Measurements from ENCODE around the gene PPARA.
"Not testable (repeated sequence)": the region's sequence is repeated elsewhere in the genome, so short reads cannot be mapped to it uniquely, and the experiment has no call there.

Gene PPARA

DNA sequence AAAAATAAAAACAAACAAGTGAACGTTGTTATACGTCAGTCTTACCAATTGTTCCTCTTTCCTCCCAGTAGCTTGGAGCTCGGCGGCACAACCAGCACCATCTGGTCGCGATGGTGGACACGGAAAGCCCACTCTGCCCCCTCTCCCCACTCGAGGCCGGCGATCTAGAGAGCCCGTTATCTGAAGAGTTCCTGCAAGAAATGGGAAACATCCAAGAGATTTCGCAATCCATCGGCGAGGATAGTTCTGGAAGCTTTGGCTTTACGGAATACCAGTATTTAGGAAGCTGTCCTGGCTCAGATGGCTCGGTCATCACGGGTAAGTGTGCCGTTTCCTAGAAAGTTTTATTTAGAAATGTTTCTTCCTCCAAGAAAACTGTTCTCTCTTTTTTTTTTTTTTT is 47.9 kb downstream of the PPARA start:
- in situ Hi-C loops (cut with MboI; ENCODE audit: low sequenced_read_pairs) = no loop called here

DNA sequence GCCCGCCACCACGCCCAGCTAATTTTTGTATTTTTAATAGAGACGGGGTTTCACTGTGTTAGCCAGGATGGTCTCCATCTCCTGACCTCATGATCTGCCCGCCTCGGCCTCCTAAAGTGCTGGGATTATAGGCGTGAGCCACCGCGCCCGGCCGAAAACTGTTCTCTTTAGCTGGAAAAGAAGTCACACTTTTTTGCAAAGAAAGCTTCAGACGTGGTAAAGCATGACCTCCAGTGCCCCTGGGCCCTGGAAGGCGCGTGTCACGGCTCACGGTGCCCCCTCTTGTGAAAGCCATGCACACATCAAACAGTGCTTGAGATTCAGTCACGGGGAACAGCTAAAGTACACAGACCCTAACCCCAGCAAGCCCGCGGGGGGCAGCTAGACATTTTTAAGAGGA is 48.5 kb downstream of the PPARA start:
- in situ Hi-C loops (cut with MboI; ENCODE audit: low sequenced_read_pairs) = not testable (repeated sequence)

DNA sequence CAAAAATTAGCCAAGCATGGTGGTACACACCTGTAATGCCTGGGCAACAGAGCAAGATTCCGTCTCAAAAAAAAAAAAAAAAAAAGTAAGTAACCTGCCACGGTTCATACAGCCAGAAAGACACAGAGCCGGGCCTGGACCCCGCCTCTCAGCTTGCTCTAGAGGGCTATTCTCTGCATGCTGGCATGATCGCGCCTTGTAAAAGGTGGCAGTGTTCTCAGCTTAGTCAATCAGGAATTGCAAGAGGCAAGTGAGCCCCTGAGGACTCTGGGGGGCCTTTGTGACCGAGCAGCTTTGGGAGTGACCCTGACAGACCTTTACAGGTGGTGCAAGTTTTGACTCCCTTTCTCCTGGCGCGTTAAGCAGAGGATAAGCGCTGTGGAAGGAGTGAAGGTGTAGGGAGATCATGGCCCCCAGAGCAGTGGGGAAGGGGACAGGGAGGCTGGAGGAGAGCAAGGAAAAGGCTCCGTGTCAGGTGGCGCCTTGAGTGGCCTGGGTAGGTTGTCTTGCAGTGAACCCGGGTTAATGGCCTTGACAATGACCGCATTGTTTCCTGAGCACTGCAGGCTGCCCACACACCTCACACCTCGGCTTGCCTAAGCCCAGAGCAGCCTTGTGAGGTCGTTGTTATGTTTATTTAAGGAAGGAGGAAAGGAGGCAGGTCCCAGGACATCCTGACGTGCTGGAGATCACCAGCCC is 50.9 kb downstream of the PPARA start:
- in situ Hi-C loops (cut with MboI; ENCODE audit: low sequenced_read_pairs) = no loop called here

GRCh38 chr22:46202897-46203600 is 52.7 kb downstream of the PPARA start:
- in situ Hi-C loops (cut with MboI; ENCODE audit: low sequenced_read_pairs) = no loop called here

DNA sequence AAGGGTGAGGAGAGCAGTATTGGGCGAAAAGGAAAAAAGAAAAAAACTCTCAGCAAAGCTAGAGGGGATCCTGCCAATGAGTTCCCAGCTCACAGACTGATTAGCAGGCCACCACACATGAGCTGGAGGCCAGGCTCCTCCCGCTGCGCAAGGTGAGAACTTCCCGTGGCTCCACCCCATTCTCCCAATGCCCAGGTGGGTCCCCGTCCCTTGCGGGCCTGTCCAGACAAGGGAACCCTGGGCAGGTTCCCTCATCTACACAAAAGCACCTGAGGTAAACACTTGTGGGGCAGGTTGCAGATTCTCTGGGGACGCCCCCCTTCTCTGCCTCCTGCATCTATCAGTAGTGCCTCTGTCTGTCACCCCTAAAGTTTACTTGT is 53.3 kb downstream of the PPARA start:
- in situ Hi-C loops (cut with MboI; ENCODE audit: low sequenced_read_pairs) = no loop called here

DNA sequence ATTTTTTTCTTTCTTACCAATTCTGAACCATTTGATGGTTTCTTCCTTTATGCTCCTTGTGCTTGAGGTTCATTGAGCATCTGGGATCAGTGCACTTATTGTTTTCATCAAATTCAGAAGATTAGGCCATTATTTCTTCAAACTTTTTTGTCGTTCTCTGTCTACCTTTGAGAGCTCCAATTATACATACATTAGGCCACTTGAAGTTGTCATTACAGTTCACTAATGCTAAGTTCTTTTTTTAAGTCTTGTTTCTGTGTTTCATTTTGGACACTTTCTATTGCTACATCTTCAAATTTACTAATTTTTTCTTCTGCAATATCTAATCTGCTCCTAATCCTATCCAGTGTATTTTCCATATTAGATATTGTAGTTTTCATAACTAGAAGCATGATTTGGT is 58.9 kb downstream of the PPARA start:
- in situ Hi-C loops (cut with MboI; ENCODE audit: low sequenced_read_pairs) = no loop called here

GRCh38 chr22:46212195-46212594 is 61.9 kb downstream of the PPARA start:
- in situ Hi-C loops (cut with MboI; ENCODE audit: low sequenced_read_pairs) = no loop called here

- in situ Hi-C loops (cut with MboI; ENCODE audit: low sequenced_read_pairs) = no loop called here
Measured at GRCh38 chr22:46213052-46213451, 62.7 kb downstream of the PPARA start.

GRCh38 chr22:46214149-46214548 is 63.8 kb downstream of the PPARA start:
- in situ Hi-C loops (cut with MboI; ENCODE audit: low sequenced_read_pairs) = no loop called here

- in situ Hi-C loops (cut with MboI; ENCODE audit: low sequenced_read_pairs) = no loop called here
Measured at GRCh38 chr22:46214616-46215015, 64.3 kb downstream of the PPARA start.

- in situ Hi-C loops (cut with MboI; ENCODE audit: low sequenced_read_pairs) = no loop called here
Measured at GRCh38 chr22:46219636-46220035, 69.3 kb downstream of the PPARA start.

GRCh38 chr22:46220921-46221320 is 70.6 kb downstream of the PPARA start:
- in situ Hi-C loops (cut with MboI; ENCODE audit: low sequenced_read_pairs) = no loop called here

- in situ Hi-C loops (cut with MboI; ENCODE audit: low sequenced_read_pairs) = no loop called here
Measured at GRCh38 chr22:46224044-46224897, 73.9 kb downstream of the PPARA start.

- in situ Hi-C loops (cut with MboI; ENCODE audit: low sequenced_read_pairs) = no loop called here
Measured at GRCh38 chr22:46224898-46225290, 74.6 kb downstream of the PPARA start.

GRCh38 chr22:46225631-46226030 is 75.3 kb downstream of the PPARA start:
- in situ Hi-C loops (cut with MboI; ENCODE audit: low sequenced_read_pairs) = no loop called here

DNA sequence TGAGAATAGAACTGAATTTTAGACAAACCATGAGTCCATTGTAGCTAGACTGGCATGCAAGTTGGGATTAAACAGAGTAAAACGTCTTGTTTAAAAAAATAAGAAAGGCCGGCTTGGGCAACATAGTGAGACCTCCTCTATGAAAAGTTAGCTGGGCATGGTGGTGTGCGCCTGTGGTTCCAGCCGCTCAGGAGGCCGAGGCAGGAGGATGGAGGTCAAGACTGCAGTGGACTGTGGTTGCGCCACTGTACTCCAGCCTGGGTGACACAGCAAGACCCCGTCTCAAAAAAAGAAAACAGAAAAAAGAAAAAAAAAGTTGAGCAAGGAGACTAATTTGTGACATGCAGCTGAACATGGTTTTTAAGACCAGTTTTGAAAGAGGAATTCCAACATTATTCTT is 76.3 kb downstream of the PPARA start:
- in situ Hi-C loops (cut with MboI; ENCODE audit: low sequenced_read_pairs) = no loop called here

- in situ Hi-C loops (cut with MboI; ENCODE audit: low sequenced_read_pairs) = no loop called here
Measured at GRCh38 chr22:46229701-46230100, 79.4 kb downstream of the PPARA start.

DNA sequence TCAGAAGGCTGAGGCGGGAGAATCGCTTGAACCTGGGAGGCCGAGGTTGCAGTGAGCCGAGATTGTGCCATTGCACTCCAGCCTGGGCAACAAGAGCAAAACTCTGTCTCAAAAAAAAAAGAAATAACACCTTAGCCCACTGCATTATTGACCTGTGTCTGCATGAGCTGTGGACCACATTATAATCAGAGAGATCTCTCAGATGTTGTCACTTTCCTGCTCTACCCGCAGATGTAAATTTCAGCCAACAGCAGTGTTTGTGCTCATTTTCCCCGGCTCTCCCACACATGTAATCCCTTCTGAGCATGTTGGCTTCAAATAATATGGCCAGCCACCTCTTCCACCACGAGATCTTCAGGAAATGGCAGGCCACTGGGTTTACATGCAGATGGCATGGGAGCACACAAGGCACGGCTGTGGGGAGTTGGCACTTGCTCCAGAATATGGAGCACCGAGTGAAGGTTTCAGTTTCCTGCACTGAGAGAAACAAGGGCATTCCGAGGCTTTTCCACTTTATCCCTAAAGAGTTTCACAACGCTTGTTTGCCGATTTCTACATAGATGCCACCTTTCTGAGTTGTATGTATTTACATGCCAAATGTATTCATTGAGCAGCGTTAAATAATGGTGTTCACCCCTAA is 80.1 kb downstream of the PPARA start:
- in situ Hi-C loops (cut with MboI; ENCODE audit: low sequenced_read_pairs) = no loop called here

DNA sequence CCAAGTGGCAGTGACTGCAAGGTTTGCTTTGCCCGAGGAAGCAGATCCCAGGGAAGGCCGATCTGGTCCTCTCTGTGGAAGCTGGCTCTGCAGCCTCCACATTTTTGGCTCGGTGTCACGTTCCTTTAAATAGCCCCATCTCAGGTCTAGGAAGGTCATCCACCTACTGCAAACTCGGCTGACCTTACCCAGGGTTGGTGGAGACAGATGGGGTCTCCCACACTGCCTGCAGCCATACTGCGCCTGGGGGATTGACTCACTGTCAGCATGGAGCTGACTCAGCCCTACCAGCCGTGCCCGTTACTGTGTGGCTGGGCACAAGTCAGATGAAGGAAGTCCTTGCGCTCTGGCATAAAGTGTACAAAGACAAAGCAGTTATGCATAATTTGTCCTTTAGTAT is 82.9 kb downstream of the PPARA start:
- in situ Hi-C loops (cut with MboI; ENCODE audit: low sequenced_read_pairs) = no loop called here

DNA sequence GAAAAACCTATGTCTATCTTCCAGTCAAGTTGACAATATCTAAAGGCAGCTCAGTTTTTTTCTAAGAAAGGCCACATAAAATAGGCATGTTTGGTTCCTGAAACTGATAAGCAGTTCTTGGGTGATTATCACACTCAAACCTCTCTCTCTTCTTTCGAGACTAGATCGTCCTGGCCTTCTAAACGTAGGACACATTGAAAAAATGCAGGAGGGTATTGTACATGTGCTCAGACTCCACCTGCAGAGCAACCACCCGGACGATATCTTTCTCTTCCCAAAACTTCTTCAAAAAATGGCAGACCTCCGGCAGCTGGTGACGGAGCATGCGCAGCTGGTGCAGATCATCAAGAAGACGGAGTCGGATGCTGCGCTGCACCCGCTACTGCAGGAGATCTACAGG is 84.6 kb downstream of the PPARA start:
- in situ Hi-C loops (cut with MboI; ENCODE audit: low sequenced_read_pairs) = no loop called here

DNA sequence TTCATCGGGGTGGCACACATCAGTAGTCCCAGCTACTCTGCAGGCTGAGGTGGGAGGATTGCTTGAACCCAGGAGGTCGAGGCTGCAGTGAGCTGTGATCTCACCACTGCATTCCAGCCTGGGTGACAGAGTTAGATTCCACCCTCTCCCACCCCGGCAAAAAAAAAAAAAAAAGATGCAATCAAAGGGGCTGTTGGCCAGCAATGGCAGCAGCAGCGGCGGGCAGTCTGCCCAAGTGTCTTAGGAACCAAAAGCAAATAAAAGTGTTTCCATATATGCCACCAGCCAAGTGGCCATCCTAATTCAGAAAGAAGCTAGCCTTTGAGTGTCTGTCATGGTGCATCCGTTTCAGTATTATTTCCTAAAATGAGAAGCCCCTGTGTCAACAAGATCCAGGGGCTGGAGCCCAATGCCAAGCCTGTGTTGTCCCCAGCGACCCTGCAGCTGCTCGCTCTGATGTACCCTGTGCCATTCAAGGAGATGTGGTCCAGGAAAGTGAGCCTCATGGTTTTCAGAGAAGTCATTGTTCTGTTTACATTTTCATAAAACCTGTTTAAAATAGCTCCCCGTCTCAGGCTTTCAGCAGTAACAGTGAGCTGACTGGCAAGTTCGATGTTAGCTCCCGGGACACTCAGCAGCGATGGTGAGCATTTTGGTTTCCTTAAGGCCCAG is 87.3 kb downstream of the PPARA start:
- in situ Hi-C loops (cut with MboI; ENCODE audit: low sequenced_read_pairs) = no loop called here

All from HL-60/S4 treated with retinoic acid at 250 ng/mL for 4 days and 3 days (cell line).